HuH-7 (cell line): ENCODE data around the gene ATP8B4.
"Not testable (repeated sequence)": the region's sequence is repeated elsewhere in the genome, so short reads cannot be mapped to it uniquely, and the experiment has no call there.

Experiments used
- DNase-seq: peaks from one replicate; pipeline ENCODE4 v3.0.0; 2011; ENCODE audit warnings: low spot score

The ATP8B4 gene

DNA sequence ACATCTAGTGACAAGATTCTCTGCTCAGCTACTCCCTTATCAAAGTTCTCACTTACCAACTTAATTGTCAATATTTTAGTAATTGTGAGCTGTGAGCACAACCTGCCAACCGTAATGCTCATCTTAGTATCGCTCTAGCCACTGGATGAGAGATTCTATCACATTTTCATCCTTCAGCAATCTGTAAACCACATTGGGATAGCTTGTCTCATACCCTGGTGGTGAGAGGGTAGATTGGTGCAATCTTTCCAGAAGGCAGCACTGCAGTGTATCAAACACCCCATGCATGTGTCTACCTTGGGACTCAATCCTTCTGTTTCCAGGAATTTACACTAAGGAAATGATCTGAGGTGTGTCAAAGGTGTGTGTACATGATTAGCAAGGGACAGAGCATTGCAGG lies 18.9 kb upstream of the ATP8B4 start:
- DNase-seq: no peak

DNA sequence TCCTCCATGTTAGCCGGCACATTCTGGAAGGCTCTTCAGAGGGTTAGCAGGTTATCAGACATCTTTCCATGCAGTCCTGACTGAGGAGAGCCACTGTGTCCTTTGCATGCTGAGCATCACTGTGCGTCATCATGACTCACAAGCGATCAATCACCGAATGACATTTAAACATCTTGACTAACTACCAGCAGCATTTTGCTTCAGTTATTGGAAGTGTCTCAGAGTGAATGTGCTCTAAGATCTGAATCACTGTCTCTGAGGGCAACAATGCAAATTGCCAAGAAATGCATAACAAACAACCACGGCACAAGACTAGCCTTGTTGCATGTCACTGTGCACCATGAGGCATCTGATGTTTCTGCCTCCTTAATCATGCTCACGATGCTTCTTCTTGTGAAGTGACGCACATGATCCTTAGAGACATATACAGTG lies 18.3 kb upstream of the ATP8B4 start:
- DNase-seq: no peak

GRCh38 chr15:50135031-50135551 lies 16.1 kb upstream of the ATP8B4 start:
- DNase-seq: no peak

GRCh38 chr15:50134524-50135024 lies 15.5 kb upstream of the ATP8B4 start:
- DNase-seq: no peak

- not testable (repeated sequence) for DNase-seq
Observed at GRCh38 chr15:50132251-50132984, 13.4 kb upstream of the ATP8B4 start.

GRCh38 chr15:50131617-50132016 lies 12.6 kb upstream of the ATP8B4 start:
- no peak for DNase-seq

GRCh38 chr15:50128266-50128665 lies 9.2 kb upstream of the ATP8B4 start:
- no peak for DNase-seq

DNA sequence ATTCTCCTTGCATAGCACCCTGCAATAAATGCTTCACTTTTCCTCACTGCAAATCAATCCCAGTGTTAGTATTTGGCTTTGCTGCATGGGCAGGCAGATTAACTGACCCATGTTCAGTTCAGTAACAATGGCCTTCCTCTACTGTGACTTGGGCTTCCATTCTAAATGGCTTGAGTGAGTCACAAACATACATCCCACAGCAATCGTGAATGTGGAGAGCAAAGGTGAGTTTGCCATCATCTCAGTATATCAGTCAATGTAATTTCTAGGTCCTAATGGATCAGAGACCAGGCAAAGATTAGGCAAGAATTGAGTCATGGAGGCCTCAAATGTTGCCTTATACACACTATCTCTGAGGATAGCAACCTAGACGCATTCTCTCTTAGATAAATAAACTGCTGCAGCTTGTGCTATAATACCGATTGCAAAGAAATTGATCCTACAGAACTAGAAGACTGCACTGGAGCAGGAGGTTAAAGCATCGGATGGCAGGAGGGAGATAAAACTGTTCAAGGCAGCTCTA lies 8.3 kb upstream of the ATP8B4 start:
- DNase-seq: no peak

DNA sequence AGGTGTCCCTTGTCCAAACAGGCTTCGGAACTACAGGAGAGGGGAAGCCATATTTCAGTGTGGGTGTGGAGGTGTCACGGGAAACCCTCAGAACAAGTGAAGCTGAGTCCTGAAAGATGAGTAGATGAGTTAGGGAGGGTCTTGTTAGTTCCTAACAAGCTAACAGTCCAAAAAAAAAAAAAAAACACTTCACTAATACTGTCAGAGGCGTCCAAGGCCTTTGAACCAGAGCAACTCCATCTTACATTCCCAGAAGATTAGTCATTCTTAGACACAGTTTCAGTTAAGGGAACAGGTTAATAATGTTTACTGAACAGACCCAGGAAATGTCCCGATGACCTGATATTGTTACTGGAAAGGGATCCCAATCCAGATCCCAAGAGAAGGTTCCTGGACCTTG lies 7.0 kb upstream of the ATP8B4 start:
- DNase-seq: no peak

DNA sequence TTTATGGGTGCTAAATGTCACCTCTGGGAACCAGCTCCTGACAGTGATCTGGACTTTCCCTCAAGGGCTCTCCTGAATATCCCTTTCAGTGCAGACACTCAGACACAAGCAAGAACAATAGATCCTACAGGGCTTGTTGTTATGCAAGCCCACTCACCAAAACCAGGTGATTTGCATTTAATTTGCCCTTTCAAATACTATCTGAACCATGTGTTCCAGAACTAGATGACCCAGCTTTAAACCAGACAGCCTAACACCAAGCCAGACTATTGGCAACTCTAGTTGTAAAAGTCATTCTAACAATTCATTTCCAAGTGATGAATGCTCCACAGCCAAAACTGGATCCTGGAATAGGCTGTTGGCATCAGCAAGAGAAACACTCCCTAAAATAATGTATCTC lies 5.6 kb upstream of the ATP8B4 start:
- no peak for DNase-seq

- DNase-seq: no peak
Observed at GRCh38 chr15:50123861-50124557, 5.0 kb upstream of the ATP8B4 start.

DNA sequence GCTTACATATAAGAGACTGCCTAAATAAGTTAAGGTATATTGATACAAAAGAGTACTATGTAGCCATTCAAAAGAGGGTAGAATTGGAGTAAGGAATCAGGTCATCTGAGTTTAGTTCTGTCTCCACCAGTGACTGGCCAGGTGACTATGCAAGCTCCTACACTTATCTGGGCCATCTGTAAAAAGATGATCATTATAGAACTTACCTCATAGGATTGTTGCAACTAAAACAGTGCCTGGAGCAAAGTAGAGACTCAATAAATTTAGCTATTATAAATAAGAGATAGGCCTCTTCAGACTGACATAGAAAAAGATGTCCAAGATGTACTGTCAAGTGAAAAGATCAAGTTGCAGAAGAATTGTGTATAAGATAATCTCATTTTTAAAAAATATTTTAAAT lies 1.7 kb upstream of the ATP8B4 start:
- no peak for DNase-seq

DNA sequence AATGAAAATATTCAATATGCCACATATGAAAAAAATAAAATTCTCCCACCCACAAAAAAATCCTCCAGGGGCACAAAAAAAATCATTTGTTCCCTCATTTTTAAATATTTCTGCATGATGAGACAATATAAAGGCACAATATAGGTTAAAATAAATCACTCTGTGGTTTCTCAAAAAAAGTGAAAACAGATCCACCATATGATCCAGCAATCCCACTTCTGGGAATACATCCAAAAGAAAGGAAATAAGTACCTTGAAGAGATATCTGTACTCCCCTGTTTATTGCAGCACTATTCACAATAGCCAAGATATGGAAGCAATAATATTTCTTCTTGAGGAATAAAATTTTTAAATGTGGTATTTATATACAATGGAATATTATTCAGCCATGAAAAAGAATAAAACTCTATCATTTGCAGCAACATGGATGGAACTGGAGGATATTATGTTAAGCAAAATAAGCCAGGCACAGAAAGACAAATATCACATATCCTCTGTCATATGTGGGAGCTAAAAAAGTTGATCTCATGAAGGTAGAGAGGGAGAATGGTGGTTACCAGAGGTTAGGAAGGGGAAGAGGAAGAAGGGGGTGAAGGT lies 1.5 kb downstream of the ATP8B4 start:
- DNase-seq: no peak

DNA sequence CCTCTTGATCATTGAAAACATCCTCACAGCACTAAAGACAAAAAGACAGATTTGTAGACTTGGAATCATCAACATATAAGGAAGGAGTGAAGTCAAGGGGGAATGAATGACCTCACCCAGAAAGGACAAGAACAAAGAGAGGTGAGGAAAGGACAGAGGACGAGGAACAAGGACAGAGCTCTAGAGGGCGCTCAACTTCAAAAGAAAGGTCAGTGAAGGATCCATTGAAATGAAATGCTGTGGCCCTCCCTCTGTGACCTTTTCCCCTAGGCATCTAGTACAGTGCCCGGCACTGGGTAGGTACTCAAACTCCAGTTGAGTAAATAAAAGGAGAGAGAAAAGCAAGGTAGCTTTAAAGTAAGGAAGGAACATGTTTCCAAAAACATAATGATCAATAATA lies 2.6 kb downstream of the ATP8B4 start:
- DNase-seq: peak; percentile 31

- no peak for DNase-seq
Observed at GRCh38 chr15:50113992-50114780, 4.8 kb downstream of the ATP8B4 start.

GRCh38 chr15:50113187-50113505 lies 5.9 kb downstream of the ATP8B4 start:
- no peak for DNase-seq

DNA sequence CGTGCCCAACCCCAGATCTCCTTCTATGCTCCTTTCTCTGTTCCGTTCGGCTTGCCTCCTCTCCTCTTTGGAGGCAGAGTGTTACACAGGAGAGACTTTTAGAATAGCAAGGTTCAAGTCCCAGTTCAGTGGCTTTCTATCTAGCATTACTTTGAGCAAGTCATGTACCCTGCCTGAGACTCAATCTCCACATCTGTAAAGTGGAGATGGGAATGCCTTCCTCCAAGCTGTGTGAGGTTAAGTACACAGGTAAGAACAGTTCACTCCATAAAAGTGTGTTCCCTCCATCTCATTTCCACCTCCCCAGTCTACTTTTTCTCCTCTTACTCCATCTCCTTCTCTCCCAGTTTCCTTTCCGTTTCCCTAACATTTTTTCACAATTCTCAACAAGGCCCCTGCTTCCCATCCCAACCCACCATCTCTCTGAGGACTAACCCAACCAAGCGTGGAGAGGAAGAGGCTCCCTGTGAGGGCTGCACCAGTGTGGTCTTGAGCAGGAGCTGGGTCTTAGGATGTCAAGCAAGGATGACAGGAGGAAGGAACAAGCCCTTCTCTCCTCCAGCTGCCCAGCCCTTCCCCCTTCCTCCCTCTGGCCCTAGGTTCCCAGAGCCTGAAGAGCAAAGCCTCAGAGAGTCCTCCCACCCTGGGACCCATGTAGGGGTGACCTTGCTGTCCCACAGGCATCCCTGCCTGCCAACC lies 6.4 kb downstream of the ATP8B4 start:
- no peak for DNase-seq

GRCh38 chr15:50110285-50110684 lies 8.7 kb downstream of the ATP8B4 start:
- DNase-seq: no peak

GRCh38 chr15:50109076-50109987 lies 9.7 kb downstream of the ATP8B4 start:
- no peak for DNase-seq

- no peak for DNase-seq
Observed at GRCh38 chr15:50108461-50108860, 10.6 kb downstream of the ATP8B4 start.
